SH-SY5Y (cell line): ENCODE results near the gene MED13.

Experiments
- GATA2 ChIP-seq: IDR thresholded peaks from 2 replicates; pipeline ENCODE4 v1.6.1; 2011; ENCODE audit warnings: mild to moderate bottlenecking, low read depth, low read length
- GATA3 ChIP-seq: IDR thresholded peaks from 2 replicates; pipeline ENCODE4 v1.6.1; 2011; ENCODE audit warnings: low read depth, mild to moderate bottlenecking, low read length, moderate library complexity

DNA sequence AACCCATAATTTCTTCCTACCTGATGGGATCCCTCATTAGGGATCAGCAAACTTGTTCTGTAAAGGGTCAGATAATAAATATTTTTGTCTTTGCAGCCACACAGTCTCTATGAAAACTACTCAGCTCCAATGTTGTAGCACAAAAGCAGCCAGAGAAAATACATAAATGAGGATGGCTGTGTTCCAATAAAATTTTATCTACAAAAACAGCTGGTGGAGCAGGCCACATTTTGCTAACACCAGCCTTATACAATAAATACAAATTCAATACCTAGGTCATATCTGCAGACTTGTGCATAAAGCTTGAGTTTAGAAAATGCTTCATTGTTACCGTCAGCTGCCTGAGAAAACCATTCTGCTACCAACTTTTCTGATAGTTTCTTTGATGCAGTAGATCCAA, 98.9 kb downstream of the MED13 start:
- peak; percentile 39; the same call in 1 of the 2 replicates for TF ChIP-seq GATA2
- no peak for TF ChIP-seq GATA3
